ENCODE measurements around the gene CTNNA2. TPM values are rescaled to one million over a fixed set of nuclear protein-coding genes. Genes with fewer than 3 reads are reported as not detected.

The CTNNA2 gene
- polyA plus RNA-seq, 4 donors: 0.27 to 2.8 (median 1.3) TPM; not detected in 1

- Histone ChIP-seq H3K36me3 (ENCODE audit: control insufficient read depth in 3 of 3, insufficient read depth in 2 of 3, low read depth in 1 of 3, low read length in 3 of 3) (no peaks in the 10 kb centered on the region), H3K27ac (ENCODE audit: low read depth in 1 of 3, low read length in 2 of 3) (no peak overlapping the region), H3K9me3 (ENCODE audit: control insufficient read depth in 2 of 2, insufficient read depth in 1 of 2, low read depth in 1 of 2, low read length in 1 of 2) (no peaks in the 10 kb centered on the region), H3K4me1 (ENCODE audit: control insufficient read depth in 3 of 3, insufficient read depth in 2 of 3, low read depth in 1 of 3, low read length in 2 of 3) (no peaks in the 10 kb centered on the region), H3K4me3 (ENCODE audit: low read depth in 1 of 3, low read length in 3 of 3) (no peak overlapping the region), H3K27me3 (ENCODE audit: control insufficient read depth in 3 of 3, insufficient read depth in 3 of 3, low read length in 3 of 3) (no peaks in the 10 kb centered on the region)
- no peak for FAIRE-seq
- no peak for DNase-seq
Measured at GRCh38 chr2:80153768-80154167, 640.9 kb downstream of the CTNNA2 start.

GRCh38 chr2:80154231-80154915 is 641.5 kb downstream of the CTNNA2 start:
- Histone ChIP-seq H3K27me3 (ENCODE audit: control insufficient read depth in 3 of 3, insufficient read depth in 3 of 3, low read length in 3 of 3) (no peaks in the 10 kb centered on the region), H3K4me3 (ENCODE audit: low read depth in 1 of 3, low read length in 3 of 3) (no peak overlapping the region), H3K27ac (ENCODE audit: low read depth in 1 of 3, low read length in 2 of 3) (no peak overlapping the region), H3K9me3 (ENCODE audit: control insufficient read depth in 2 of 2, insufficient read depth in 1 of 2, low read depth in 1 of 2, low read length in 1 of 2) (no peaks in the 10 kb centered on the region), H3K36me3 (ENCODE audit: control insufficient read depth in 3 of 3, insufficient read depth in 2 of 3, low read depth in 1 of 3, low read length in 3 of 3) (no peaks in the 10 kb centered on the region), H3K4me1 (ENCODE audit: control insufficient read depth in 3 of 3, insufficient read depth in 2 of 3, low read depth in 1 of 3, low read length in 2 of 3) (no peaks in the 10 kb centered on the region)
- 86 to 91% (median 89%) methylated on average over 7 of the region's 7 CpGs for WGBS, 3 donors
- DNase-seq (no peak), FAIRE-seq (no peak)

- H3K27me3 ChIP-seq (ENCODE audit: control insufficient read depth in 3 of 3, insufficient read depth in 3 of 3, low read length in 3 of 3): no peaks in the 10 kb centered on the region
- H3K36me3 ChIP-seq (ENCODE audit: control insufficient read depth in 3 of 3, insufficient read depth in 2 of 3, low read depth in 1 of 3, low read length in 3 of 3): no peaks in the 10 kb centered on the region
- 63 to 73% (median 67%) methylated on average over 1 of the region's 1 CpG for WGBS, 3 donors
- H3K4me3 ChIP-seq (ENCODE audit: low read depth in 1 of 3, low read length in 3 of 3): no peak overlapping the region
- no peak for FAIRE-seq
- H3K9me3 ChIP-seq (ENCODE audit: control insufficient read depth in 2 of 2, insufficient read depth in 1 of 2, low read depth in 1 of 2, low read length in 1 of 2): no peaks in the 10 kb centered on the region
- no peaks in the 10 kb centered on the region for H3K4me1 ChIP-seq (ENCODE audit: control insufficient read depth in 3 of 3, insufficient read depth in 2 of 3, low read depth in 1 of 3, low read length in 2 of 3)
- DNase-seq: no peak
- no peak overlapping the region for H3K27ac ChIP-seq (ENCODE audit: low read depth in 1 of 3, low read length in 2 of 3)
Measured at GRCh38 chr2:80164375-80164774, 651.5 kb downstream of the CTNNA2 start.

- Histone ChIP-seq H3K4me3 (ENCODE audit: low read depth in 1 of 3, low read length in 3 of 3) (no peak overlapping the region), H3K36me3 (ENCODE audit: control insufficient read depth in 3 of 3, insufficient read depth in 2 of 3, low read depth in 1 of 3, low read length in 3 of 3) (no peaks in the 10 kb centered on the region), H3K9me3 (ENCODE audit: control insufficient read depth in 2 of 2, insufficient read depth in 1 of 2, low read depth in 1 of 2, low read length in 1 of 2) (no peaks in the 10 kb centered on the region), H3K27me3 (ENCODE audit: control insufficient read depth in 3 of 3, insufficient read depth in 3 of 3, low read length in 3 of 3) (no peaks in the 10 kb centered on the region), H3K27ac (ENCODE audit: low read depth in 1 of 3, low read length in 2 of 3) (no peak overlapping the region), H3K4me1 (ENCODE audit: control insufficient read depth in 3 of 3, insufficient read depth in 2 of 3, low read depth in 1 of 3, low read length in 2 of 3) (no peaks in the 10 kb centered on the region)
- DNase-seq (no peak), FAIRE-seq (no peak)
- WGBS, 3 donors: 60 to 83% (median 62%) methylated on average over 3 of the region's 3 CpGs
Measured at GRCh38 chr2:80166483-80167171, 653.8 kb downstream of the CTNNA2 start.

- WGBS, 3 donors: 23 to 58% (median 26%) methylated on average over 1 of the region's 1 CpG
- no peak overlapping the region for H3K27ac ChIP-seq (ENCODE audit: low read depth in 1 of 3, low read length in 2 of 3)
- FAIRE-seq: no peak
- H3K9me3 ChIP-seq (ENCODE audit: control insufficient read depth in 2 of 2, insufficient read depth in 1 of 2, low read depth in 1 of 2, low read length in 1 of 2): no peaks in the 10 kb centered on the region
- H3K36me3 ChIP-seq (ENCODE audit: control insufficient read depth in 3 of 3, insufficient read depth in 2 of 3, low read depth in 1 of 3, low read length in 3 of 3): no peaks in the 10 kb centered on the region
- DNase-seq: no peak
- no peak overlapping the region for H3K4me3 ChIP-seq (ENCODE audit: low read depth in 1 of 3, low read length in 3 of 3)
- H3K27me3 ChIP-seq (ENCODE audit: control insufficient read depth in 3 of 3, insufficient read depth in 3 of 3, low read length in 3 of 3): no peaks in the 10 kb centered on the region
- no peaks in the 10 kb centered on the region for H3K4me1 ChIP-seq (ENCODE audit: control insufficient read depth in 3 of 3, insufficient read depth in 2 of 3, low read depth in 1 of 3, low read length in 2 of 3)
Measured at GRCh38 chr2:80167284-80167808, 654.5 kb downstream of the CTNNA2 start.

- FAIRE-seq (no peak), DNase-seq (no peak)
- H3K4me1 ChIP-seq (ENCODE audit: control insufficient read depth in 3 of 3, insufficient read depth in 2 of 3, low read depth in 1 of 3, low read length in 2 of 3): no peaks in the 10 kb centered on the region
- no peaks in the 10 kb centered on the region for H3K36me3 ChIP-seq (ENCODE audit: control insufficient read depth in 3 of 3, insufficient read depth in 2 of 3, low read depth in 1 of 3, low read length in 3 of 3)
- H3K4me3 ChIP-seq (ENCODE audit: low read depth in 1 of 3, low read length in 3 of 3): no peak overlapping the region
- no peaks in the 10 kb centered on the region for H3K27me3 ChIP-seq (ENCODE audit: control insufficient read depth in 3 of 3, insufficient read depth in 3 of 3, low read length in 3 of 3)
- WGBS, 3 donors: 21 to 40% (median 27%) methylated on average over 2 of the region's 2 CpGs
- H3K9me3 ChIP-seq (ENCODE audit: control insufficient read depth in 2 of 2, insufficient read depth in 1 of 2, low read depth in 1 of 2, low read length in 1 of 2): no peaks in the 10 kb centered on the region
- no peak overlapping the region for H3K27ac ChIP-seq (ENCODE audit: low read depth in 1 of 3, low read length in 2 of 3)
Measured at GRCh38 chr2:80168037-80168436, 655.2 kb downstream of the CTNNA2 start.

GRCh38 chr2:80168801-80169200 is 656.0 kb downstream of the CTNNA2 start:
- Histone ChIP-seq H3K36me3 (ENCODE audit: control insufficient read depth in 3 of 3, insufficient read depth in 2 of 3, low read depth in 1 of 3, low read length in 3 of 3) (no peaks in the 10 kb centered on the region), H3K27ac (ENCODE audit: low read depth in 1 of 3, low read length in 2 of 3) (no peak overlapping the region), H3K27me3 (ENCODE audit: control insufficient read depth in 3 of 3, insufficient read depth in 3 of 3, low read length in 3 of 3) (no peaks in the 10 kb centered on the region), H3K4me3 (ENCODE audit: low read depth in 1 of 3, low read length in 3 of 3) (no peak overlapping the region), H3K4me1 (ENCODE audit: control insufficient read depth in 3 of 3, insufficient read depth in 2 of 3, low read depth in 1 of 3, low read length in 2 of 3) (no peaks in the 10 kb centered on the region), H3K9me3 (ENCODE audit: control insufficient read depth in 2 of 2, insufficient read depth in 1 of 2, low read depth in 1 of 2, low read length in 1 of 2) (no peaks in the 10 kb centered on the region)
- DNase-seq (no peak), FAIRE-seq (no peak)
- 66 to 81% (median 78%) methylated on average over 7 of the region's 7 CpGs for WGBS, 3 donors

GRCh38 chr2:80169811-80170594 is 657.2 kb downstream of the CTNNA2 start:
- FAIRE-seq (no peak), DNase-seq (peak in 1 of 2 donors; percentile 54)
- no peaks in the 10 kb centered on the region for H3K27me3 ChIP-seq (ENCODE audit: control insufficient read depth in 3 of 3, insufficient read depth in 3 of 3, low read length in 3 of 3)
- WGBS, 3 donors: 42 to 45% (median 45%) methylated on average over 3 of the region's 3 CpGs
- no peak overlapping the region for H3K27ac ChIP-seq (ENCODE audit: low read depth in 1 of 3, low read length in 2 of 3)
- no peaks in the 10 kb centered on the region for H3K36me3 ChIP-seq (ENCODE audit: control insufficient read depth in 3 of 3, insufficient read depth in 2 of 3, low read depth in 1 of 3, low read length in 3 of 3)
- H3K9me3 ChIP-seq (ENCODE audit: control insufficient read depth in 2 of 2, insufficient read depth in 1 of 2, low read depth in 1 of 2, low read length in 1 of 2): no peaks in the 10 kb centered on the region
- H3K4me1 ChIP-seq (ENCODE audit: control insufficient read depth in 3 of 3, insufficient read depth in 2 of 3, low read depth in 1 of 3, low read length in 2 of 3): no peaks in the 10 kb centered on the region
- no peak overlapping the region for H3K4me3 ChIP-seq (ENCODE audit: low read depth in 1 of 3, low read length in 3 of 3)

Measured in small intestine (tissue), 7 donors.